HG03139 (cell line): Measurements from ENCODE around the gene PARL.
"Not testable (repeated sequence)": the region's sequence is repeated elsewhere in the genome, so short reads cannot be mapped to it uniquely, and the experiment has no call there.

Experiments used
- ATAC-seq: cut with Tn5 transposase; IDR thresholded peaks from one replicate; pipeline ENCODE4 v1.9.1; 2021; ENCODE audit not compliant: unreplicated experiment

The PARL gene

DNA sequence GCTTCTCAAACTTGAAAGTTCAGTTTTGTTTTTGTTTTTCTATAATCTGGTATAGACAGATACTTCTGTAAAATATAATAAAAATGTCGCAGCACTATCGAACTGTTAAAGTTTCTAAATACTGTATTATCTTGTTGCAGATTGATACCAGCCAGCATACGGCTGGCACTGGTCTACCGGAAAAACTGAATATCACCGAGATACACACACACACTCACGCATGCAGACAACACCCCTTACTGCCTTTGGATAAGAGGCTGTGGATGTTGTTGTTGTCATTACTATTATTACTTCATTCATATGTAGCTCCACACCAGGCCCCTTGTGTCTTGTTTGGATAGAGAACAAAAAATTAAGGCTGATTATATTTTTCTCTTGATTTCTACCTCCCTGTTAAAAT is 91.7 kb downstream of the PARL start:
- ATAC-seq: no peak

DNA sequence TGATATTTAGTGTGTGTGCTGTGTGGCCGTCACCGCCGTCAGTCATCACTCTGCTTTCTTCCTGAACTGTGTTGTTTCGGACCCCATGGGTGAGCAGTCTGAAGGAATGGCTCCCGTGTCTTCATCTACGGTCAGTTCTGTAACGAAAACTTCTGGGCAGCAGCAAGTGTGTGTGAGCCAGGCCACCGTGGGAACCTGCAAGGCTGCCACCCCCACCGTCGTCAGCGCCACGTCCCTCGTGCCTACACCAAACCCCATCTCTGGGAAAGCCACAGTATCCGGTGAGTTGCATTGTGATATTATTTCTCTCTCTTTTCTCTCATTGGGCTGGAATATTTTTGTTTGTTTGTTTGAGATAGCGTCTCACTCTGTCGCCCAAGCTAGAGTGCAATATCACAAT is 94.0 kb downstream of the PARL start:
- no peak for ATAC-seq

DNA sequence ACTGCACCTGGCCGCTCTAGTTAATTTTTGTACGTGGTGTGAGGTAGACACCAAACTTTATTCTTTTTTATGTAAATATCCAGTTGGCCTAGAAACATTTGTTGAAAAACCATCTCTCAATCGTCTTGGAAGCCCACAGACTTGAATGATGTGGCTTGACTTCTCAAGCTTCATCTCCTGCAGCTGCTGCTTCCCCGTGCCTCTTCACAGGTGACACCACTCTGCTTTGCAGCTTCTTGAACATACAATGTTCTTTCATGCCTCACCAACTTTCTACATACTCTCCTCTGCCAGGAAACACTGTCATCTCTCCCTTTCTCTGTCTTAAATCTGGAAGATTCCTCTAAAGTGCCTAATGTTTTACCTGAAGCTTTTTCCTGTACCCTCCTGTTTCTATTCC is 94.9 kb downstream of the PARL start:
- no peak for ATAC-seq

DNA sequence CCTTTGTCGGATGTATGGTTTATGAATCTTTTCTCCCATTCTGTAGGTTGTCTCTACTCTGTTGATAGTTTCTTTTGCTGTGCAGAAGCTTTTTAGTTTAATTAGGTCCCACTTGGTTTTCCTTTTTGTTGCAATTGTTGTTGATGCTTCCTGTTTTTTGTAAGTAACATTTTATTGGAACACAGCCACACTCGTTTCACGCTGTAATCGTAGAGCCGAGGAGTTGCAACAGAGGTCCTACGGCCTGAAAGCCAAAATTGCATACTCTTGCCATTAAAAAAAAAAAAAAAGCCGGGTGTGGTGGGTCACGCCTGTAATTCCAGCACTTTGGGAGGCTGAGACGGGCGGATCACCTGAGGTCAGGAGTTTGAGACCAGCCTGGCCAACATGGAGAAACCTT is 100.2 kb downstream of the PARL start:
- not testable (repeated sequence) for ATAC-seq

DNA sequence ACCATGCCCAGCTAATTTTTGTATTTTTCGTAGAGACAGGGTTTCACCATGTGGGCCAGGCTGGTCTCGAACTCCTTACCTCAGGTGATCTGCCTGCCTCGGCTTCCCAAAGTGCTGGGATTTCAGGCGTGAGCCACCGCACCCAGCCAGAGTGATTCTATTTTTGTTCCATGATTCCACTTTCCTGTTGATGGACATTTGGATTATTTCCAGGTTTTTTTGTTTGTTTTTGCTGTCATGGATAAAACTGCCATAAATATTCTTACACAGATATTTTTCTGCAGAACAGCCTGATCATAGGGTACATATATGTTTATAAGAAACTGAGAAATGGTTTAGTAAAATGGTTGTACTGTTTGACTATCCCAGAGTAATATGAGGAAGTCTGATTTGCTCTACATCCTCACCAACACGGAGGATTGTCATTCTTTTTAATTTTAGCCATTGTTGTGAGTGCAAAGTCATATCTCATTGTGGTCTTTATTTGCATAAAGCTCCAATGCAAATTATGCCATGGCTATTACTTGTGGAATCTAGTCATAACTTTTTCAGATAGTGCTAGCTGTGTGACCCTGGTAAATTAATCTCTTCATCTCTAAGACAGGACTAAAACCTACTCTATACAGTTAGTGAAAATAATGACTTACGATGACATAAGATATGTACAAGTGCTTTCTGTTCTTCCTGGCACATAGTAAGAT is 102.0 kb downstream of the PARL start:
- no peak for ATAC-seq

DNA sequence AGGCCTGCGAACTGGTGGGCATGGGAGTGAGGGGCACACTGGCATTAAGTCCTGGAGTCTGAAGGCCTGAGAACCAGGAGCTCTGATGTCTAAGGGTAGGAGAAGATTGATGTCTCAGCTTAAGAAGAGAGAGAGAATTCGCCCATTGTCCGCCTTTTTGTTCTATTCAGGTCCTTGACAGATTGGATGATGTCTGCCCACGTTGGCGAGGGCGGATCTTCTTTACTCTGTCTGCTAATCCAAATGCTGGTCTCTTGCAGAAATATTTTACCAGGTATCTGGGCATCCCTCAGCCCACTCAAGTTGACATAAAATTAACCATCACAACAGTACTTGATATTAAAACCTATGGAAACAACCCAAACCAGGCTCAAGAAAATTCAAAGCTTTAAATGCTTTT is 103.4 kb downstream of the PARL start:
- ATAC-seq: no peak

DNA sequence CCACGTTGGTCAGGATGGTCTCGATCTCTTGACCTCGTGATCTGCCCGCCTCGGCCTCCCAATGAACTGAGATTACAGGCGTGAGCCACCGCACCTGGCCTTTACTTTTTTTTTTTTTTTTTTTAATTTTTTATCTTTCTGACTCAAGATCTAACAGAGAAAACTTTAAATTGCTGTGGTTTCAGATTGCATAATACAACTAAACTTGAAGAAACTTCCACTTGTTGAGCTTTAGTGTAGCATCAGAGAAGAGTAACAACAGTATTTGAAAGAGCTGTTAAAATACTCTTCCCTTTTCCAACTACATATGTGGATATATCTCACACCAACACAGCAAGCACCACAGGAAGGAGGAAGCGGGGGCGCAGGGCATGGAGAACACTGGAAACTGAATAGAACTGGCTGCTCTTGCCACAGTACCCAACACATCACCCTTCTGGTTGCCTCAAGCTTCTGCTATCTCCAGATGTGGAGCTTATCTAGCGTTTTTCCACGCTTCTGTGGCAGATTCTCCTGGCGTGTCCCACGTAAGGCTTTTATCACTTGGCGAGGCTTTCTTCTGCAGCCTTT is 104.7 kb downstream of the PARL start:
- no peak for ATAC-seq
